AG10803 (cell line): Measurements from ENCODE around the gene AK8.

Experiments
- DNase-seq: peaks from one replicate; pipeline ENCODE4 v3.0.0; 2010; ENCODE audit warnings: low read depth
- H3K4me3 ChIP-seq: 2 replicates; pipeline ENCODE4 v1.5.1; 2011; ENCODE audit warnings: mild to moderate bottlenecking, low read length, control low read depth
- TF ChIP-seq, protein P1 (sequence below): conservative IDR thresholded peaks from 2 replicates; pipeline ENCODE4 v1.5.1; 2011; ENCODE audit warnings: mild to moderate bottlenecking, low read length, control low read depth, inconsistent platforms

Gene AK8

DNA sequence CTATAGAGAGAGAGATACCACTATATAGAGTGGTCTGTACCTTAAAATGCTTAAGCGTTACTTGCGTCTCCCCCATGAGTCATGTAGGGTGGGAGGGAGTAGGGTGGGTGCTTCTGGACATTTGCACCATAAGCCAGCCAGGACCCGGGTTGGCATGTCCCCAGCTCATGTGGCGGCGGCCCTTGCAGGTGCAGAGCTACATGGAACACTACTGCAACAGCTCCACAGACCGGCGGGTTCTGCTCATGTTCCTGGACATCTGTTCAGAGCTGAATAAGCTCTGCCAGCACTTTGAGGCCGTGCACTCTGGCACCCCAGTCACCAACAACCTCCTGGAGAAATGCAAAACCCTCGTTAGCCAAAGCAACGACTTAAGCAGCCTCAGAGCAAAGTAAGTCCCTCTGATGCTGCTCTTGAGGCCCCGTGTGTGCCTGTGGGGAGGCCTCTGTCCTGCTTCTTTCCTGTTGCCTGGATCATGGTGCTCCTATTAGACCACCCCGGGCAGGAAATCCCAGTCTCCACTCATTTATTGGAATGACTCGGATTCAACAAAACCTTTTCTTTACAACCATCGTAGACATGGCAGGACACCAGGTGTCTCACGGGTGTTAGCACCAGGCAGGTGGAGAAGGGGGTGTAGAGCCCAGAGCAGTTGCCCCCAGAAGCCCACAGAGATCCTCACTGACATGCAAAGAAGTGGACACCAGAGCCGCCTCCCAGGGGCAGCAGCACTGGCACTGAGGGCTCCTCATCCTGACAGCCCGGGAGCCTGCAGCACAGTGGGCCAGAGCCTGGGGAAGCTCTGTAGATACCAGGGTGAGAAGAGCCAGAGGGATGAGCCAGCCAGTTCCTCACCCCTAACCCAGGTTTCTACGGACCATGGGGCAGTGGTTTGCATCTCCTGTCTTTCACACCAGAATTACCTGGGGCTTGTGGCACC, 9.4 kb upstream of the AK8 start:
- no peak for DNase-seq
- H3K4me3 ChIP-seq: no peak overlapping the region
- TF ChIP-seq, protein P1, sequence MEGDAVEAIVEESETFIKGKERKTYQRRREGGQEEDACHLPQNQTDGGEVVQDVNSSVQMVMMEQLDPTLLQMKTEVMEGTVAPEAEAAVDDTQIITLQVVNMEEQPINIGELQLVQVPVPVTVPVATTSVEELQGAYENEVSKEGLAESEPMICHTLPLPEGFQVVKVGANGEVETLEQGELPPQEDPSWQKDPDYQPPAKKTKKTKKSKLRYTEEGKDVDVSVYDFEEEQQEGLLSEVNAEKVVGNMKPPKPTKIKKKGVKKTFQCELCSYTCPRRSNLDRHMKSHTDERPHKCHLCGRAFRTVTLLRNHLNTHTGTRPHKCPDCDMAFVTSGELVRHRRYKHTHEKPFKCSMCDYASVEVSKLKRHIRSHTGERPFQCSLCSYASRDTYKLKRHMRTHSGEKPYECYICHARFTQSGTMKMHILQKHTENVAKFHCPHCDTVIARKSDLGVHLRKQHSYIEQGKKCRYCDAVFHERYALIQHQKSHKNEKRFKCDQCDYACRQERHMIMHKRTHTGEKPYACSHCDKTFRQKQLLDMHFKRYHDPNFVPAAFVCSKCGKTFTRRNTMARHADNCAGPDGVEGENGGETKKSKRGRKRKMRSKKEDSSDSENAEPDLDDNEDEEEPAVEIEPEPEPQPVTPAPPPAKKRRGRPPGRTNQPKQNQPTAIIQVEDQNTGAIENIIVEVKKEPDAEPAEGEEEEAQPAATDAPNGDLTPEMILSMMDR: no peak

DNA sequence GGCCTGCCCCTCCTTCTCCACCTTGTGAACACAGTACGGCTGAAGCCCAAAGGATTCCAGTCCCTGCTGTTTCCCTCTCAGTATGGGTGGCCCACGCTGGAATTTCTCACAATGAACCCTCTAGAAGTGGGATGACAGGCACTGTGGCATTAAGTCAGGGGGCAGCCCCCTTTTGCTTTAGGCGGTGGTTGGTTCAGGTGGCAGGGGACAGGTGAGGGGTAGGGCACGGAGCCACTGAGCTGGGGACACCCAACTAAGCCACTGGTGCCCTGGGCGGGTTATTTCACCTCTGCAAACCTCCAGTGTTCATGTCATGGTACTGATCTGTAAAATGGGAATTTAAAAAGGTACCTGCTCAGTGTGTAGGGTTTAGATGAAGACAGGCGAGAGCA, 8.2 kb upstream of the AK8 start:
- no peak for DNase-seq
- TF ChIP-seq, protein P1: no peak
- H3K4me3 ChIP-seq: no peak overlapping the region

DNA sequence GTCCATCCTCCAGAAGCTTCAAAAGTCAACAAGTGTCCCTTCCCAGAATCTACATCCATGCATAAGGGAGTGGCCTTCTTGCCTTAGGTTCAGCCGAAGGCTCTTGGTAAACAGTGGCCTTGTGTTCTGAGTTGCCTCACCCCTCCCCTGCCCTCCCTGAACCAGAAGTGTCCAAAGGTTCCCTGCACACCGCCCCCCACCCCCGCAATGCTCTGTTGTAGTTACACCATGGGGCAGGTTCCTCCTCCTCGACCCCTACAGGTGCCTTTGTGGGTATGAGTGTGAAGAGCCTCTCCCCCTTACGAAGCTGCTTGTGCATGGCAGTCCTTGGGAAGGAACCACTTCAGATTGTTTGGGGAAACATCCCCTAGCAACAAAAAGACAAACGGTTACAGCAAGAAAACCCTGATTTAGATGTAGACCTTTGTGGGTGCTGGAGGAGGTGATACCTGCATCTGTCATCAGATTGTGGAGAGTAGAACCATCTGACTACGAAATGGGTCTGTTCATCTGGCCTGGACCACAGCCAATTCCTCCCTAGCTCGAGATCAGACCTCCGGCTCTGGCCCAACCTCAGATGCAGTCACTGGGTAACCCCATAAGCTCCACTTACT, 7.7 kb upstream of the AK8 start:
- H3K4me3 ChIP-seq: no peak overlapping the region
- TF ChIP-seq, protein P1: no peak
- no peak for DNase-seq

DNA sequence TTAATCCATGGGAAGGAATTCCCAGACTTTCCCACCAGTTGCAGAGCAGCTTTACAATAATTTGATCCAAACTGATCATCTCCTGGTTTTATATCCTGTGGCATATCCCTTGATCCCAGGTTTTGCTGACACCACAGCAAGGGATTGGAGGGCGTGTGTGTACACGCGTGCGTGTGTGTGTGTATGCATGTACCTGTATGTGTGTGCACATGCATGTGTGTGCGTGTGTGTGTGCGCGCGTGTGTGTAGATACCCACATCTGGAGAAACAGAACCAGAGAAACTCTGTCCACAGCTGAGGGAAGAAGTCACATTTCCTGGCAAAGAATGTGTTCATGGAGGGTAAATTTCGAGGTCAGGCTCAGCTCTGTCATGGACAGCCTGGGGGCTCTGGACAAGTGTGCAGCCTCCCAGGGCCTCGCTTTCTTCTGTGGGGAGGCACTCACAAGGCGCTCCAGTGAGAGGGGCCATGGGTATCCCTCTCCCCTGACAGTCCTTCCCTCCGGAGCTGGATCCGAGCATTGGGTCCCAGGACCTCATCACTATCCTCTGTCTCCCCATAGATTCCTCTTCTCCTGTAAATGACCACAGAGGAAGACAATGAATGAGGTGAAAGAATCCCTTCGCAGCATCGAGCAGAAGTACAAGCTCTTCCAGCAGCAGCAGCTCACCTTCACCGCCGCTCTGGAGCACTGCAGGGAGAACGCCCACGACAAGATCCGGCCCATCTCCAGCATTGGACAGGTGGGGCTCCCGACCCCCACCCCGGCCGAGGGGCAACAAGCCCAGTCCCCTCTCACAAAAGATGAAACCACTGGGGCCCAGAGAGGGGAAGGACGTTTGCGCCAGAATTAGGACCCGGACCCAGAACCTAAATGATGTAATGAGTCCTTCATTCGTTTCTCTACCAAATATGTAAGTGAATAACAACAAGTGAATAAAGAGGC, 5.5 kb upstream of the AK8 start:
- DNase-seq: no peak
- H3K4me3 ChIP-seq: no peak overlapping the region
- TF ChIP-seq, protein P1: no peak

DNA sequence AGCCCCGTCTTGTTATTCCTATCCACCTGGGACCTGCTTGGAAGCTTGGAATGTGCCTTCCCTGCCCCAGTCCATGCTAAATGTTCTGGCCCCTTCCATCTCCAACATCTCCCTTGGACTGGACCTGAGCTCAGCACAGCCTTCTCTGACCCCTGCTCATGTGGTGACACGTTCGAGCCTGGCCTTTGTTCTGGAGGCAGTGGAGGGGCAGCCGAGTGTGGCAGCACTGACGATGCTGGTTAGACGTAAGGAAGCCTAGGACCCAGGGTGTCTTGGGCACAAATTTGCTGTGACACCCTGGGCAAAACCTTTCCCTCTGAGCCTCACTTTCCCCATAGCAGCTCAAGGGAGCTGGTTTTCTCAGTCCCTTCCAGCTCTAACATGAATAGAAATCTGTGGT, 4.5 kb upstream of the AK8 start:
- no peak overlapping the region for H3K4me3 ChIP-seq
- TF ChIP-seq, protein P1: no peak
- no peak for DNase-seq

DNA sequence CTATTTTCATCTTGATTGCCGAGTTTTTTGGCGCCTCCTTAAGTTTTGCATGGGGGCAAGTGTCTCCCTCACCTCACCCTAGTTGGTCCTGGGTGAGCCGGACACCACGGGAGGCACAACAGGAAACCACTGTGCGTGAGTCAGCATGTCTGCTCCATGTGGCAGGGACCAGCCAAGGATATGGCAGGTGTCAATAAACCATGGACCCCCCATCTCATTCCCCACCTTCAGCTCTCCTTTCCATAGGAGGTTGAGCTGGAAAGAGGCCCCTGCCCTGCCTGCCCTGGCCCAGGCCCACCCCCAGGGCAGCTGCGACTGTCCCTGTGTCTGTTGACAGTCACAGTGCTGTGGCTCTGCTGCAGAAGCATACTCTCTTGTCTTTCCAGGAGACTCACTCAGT, 3.7 kb upstream of the AK8 start:
- DNase-seq: no peak
- TF ChIP-seq, protein P1: no peak
- H3K4me3 ChIP-seq: no peak overlapping the region
